NCI-H2196 treated with DMSO at 0.1 percent for 48 hours (cell line): ENCODE data around the gene PEX3.

ENCODE experiments used
- DNase-seq: peaks from one replicate; lab custom pipeline; 2025; ENCODE audit not compliant: unreplicated experiment; lab: John Stamatoyannopoulos, UW

The PEX3 gene

DNA sequence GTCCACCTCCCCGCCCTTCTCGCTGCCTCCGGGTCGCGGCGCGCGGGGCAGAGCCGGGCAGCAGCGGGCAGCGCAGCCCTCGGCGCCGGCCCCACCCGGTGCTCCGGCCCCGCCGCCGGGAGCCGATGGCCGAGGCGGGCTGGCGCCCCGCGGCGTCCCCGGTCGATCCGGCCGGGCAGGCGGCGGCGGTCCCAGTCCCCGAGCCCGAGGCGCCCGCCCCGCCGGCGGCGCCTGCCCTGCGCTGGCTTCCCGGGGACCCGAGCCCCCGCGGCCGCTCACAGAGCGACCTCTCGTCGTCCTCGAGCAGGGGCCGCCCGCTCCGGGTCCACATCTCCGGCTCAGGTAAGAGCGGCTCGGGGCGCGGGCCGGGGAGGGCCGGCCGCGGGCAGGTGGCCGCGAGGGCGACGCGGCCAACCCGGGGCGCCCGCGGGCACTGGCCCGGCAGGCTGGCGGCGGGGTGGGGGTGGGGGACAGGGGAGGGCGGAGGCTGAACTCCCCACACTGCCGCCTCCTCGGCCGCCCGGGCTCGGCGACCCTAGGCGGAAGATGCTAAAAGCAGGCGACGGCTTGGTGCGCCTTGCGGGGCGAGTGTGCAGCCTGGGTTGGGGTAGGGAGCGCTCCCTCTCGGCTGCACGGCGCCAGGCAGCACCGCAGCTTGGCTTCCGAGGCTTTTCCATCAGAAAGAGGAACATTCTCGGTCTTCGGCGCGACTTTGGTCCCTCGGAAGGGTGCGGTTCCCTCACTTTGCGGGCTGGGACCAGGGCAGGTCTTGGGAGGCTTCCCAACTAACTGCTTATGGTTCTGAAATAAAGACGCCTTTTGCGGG is 86.5 kb downstream of the PEX3 start:
- DNase-seq, result peak; percentile 22

DNA sequence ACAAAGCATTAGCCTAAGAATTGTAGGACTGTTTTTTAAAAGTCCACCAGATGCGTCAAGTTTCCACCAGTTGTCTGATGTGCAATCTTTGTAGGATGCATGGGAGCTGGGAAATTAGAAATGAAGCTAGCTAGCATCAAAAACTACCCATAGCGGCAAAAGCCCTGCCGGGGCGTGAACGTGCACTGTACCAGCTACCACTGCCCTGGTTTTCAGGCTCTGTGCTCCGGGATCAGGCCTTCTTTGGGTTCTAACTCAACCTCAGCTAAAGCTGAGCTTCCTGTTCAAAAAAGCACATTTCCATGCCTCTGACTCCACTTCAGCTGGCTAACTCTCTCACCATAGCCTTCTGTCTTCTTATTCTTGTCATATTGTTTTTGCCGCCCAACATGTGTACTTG is 87.8 kb downstream of the PEX3 start:
- DNase-seq, result no peak

DNA sequence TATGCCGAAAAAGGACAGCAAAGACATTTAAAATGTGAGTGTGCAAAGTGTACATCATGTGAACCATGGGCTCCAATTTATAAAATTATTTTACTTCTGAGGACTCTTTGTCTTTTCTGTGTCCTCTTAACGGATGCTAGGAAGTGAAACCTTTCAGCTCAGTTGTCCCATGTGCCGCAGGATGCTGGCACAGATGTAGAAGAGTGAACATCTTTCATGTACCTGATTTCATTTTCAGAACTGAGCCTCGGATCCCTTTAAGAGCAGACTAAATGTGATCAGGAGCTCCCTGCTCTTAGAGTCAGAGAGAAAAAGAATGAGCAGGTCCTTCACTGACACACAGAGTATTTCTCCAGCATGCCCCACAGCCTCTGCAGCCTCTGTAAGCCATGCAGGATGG is 88.5 kb downstream of the PEX3 start:
- no peak for DNase-seq

DNA sequence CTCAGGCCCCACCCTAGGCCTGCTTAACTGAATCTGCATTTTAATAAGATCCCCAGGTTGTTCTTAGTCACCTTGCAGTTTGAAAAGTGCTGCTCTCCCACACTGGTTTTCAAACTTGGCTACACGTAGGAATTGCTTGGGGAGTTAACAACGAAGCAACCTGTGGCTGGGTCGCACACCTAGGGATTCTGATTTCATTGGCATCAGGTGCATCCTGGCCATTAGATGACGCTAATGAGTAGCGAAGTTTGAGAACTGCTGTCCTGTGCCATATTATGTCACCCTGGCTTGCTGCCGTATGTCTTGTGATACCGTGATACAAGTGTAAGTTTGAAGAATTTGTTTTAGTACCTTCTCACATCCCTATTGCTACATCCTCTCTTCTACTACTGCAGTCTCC is 89.1 kb downstream of the PEX3 start:
- no peak for DNase-seq

DNA sequence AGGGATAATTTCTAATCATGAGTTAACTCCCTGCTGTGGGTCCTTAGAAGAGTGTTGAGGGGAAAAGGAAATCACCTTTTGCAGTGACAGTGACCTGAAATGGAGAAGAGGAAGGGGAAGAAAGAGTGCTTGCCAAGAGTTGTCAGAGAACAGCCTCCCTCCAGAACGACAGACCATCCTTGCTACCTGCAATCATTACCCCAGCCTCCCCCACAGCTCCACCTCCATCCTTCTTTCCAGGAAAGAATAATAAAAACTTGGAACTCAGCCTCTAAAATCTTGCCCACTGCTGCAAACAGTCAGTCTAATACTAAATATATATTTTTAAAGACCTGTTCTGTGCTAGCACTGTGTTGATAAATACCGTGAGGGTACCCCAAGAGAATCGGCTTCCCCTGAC is 89.6 kb downstream of the PEX3 start:
- no peak for DNase-seq
